ENCODE measurements around the gene WNT9B. TPM values are rescaled to one million over a fixed set of nuclear protein-coding genes. Genes with fewer than 3 reads are reported as not detected.
A peak's percentile ranks its signal among the peaks of the same experiment; 100 is the strongest.

Gene WNT9B
- polyA plus RNA-seq, 2 of the 4 experiments (the other 2 are of a cell fraction): 0.05 TPM

- no peaks in the 10 kb centered on the region for H3K9me3 ChIP-seq
- WGBS (ENCODE audit: missing lambda C conversion rate): 79% methylated on average over 5 of the region's 5 CpGs
- H3K4me1 ChIP-seq: no peaks in the 10 kb centered on the region
- ATAC-seq (peak; percentile 25 to 27; a peak in 1 of 6 replicates), FAIRE-seq (no peak), DNase-seq (ENCODE audit: low read depth in 1 of 2, low spot score in 1 of 2) (no peak)
- no peak overlapping the region for H3K4me2 ChIP-seq
- no peak overlapping the region for H3K4me3 ChIP-seq
- no peak for TF ChIP-seq RARB (CRISPR knock-in tag; IDR thresholded peaks at IDR 0.05)
- TF ChIP-seq FOSB (CRISPR knock-in tag; IDR thresholded peaks at IDR 0.05): no peak
- no peak for TF ChIP-seq PHF8 (IDR thresholded peaks at IDR 0.05; ENCODE audit: borderline replicate concordance, low read depth)
- TF ChIP-seq NPAS2 (CRISPR knock-in tag; IDR thresholded peaks at IDR 0.05; ENCODE audit: borderline replicate concordance): no peak
- no peak for TF ChIP-seq SREBF2 (IDR thresholded peaks at IDR 0.05)
- no peak for TF ChIP-seq E2F6 (IDR thresholded peaks at IDR 0.05; ENCODE audit: borderline replicate concordance, low read depth)
- TF ChIP-seq, protein P1, sequence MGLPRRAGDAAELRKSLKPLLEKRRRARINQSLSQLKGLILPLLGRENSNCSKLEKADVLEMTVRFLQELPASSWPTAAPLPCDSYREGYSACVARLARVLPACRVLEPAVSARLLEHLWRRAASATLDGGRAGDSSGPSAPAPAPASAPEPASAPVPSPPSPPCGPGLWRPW (IDR thresholded peaks at IDR 0.05): no peak
- TF ChIP-seq MAZ (IDR thresholded peaks at IDR 0.05; ENCODE audit: borderline replicate concordance, low read depth, low read length): no peak
- no peak for TF ChIP-seq MAFK (IDR thresholded peaks at IDR 0.05; ENCODE audit: partially characterized antibody)
- TF ChIP-seq NFE2L2 (conservative IDR thresholded peaks at IDR 0.05; ENCODE audit: low read length): no peak
- no peak for TF ChIP-seq FOSL2 (IDR thresholded peaks at IDR 0.05)
- TF ChIP-seq FOSL2 (CRISPR knock-in tag; IDR thresholded peaks at IDR 0.05): no peak
- TF ChIP-seq RFX5 (IDR thresholded peaks at IDR 0.05): no peak
- CTCF ChIA-PET: interaction anchor here (1.1 to 3.2 kb wide), 3 partner anchors 19 to 38 kb away, joined by 3 to 16 read pairs (median 12); no protein-coding TSS in a partner anchor
- H3K27ac ChIP-seq: no peak overlapping the region
- POLR2A ChIA-PET: no interaction called here
These were observed 47.8 kb upstream of the WNT9B start for GRCh38 chr17:46803544-46803943.

DNA sequence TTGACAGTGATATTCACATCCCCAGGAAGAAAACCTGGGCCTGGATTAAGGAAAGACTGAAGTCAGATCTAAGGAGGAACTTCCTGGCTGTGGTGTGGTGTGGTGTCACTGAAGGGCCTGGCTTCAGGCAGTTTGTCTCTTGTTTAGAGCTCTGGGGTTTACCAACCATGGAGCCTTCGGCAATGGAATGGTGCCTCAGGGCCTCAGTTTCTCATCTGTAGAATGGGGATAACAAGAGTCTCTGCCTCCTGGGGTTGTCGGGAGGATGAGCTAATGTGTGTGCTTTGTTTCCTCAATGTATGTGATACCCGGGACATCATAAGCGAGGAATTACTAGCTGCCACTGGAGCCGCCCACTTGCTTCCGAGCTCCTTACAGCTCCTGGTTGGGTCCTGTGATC, 45.6 kb upstream of the WNT9B start:
- TF ChIP-seq ZFP36 (IDR thresholded peaks at IDR 0.05; ENCODE audit: borderline replicate concordance, partially characterized antibody) (no peak), HDAC2 (IDR thresholded peaks at IDR 0.05) (no peak), SREBF2 (IDR thresholded peaks at IDR 0.05) (no peak)
- TF ChIP-seq, protein P1 (IDR thresholded peaks at IDR 0.05): no peak
- H3K4me3 ChIP-seq: no peak overlapping the region
- H3K4me1 ChIP-seq: no peaks in the 10 kb centered on the region
- H3K4me2 ChIP-seq: no peak overlapping the region
- no peak for DNase-seq (ENCODE audit: low read depth in 1 of 2, low spot score in 1 of 2)
- ChIA-PET CTCF (interaction anchor here (0.6 to 2.6 kb wide), 5 partner anchors 10 to 38 kb away, joined by 3 to 11 read pairs (median 4); no protein-coding TSS in a partner anchor), POLR2A (no interaction called here)
- H3K9me3 ChIP-seq: no peaks in the 10 kb centered on the region
- WGBS (ENCODE audit: missing lambda C conversion rate): 91% methylated on average over 6 of the region's 6 CpGs
- no peak for ATAC-seq
- H3K27ac ChIP-seq: no peak overlapping the region
- FAIRE-seq: no peak

- CTCF ChIA-PET: interaction anchor here (0.6 to 3.5 kb wide), 5 partner anchors 13 to 134 kb away, joined by 3 to 22 read pairs (median 5); no protein-coding TSS in a partner anchor
- no peak for FAIRE-seq
- no peak overlapping the region for H3K4me3 ChIP-seq
These were observed 42.2 kb upstream of the WNT9B start for GRCh38 chr17:46809110-46809571.

More at GRCh38 chr17:46809110-46809571, 42.2 kb upstream of the WNT9B start:
- ATAC-seq: peak; percentile 38 to 47; a peak in 4 of 6 replicates
- POLR2A ChIA-PET: no interaction called here
- Histone ChIP-seq H3K4me2 (no peak overlapping the region), H3K9me3 (no peaks in the 10 kb centered on the region), H3K27ac (no peak overlapping the region), H3K4me1 (0 out of 3 replicates have a peak, but pooled peaks cover 7% of the 10 kb centered on the region)
- no peak for DNase-seq (ENCODE audit: low read depth in 1 of 2, low spot score in 1 of 2)
- TF ChIP-seq NPAS2 (CRISPR knock-in tag; IDR thresholded peaks at IDR 0.05; ENCODE audit: borderline replicate concordance): no peak
- no peak for TF ChIP-seq CEBPB (IDR thresholded peaks at IDR 0.05)
- TF ChIP-seq TP53 (CRISPR knock-in tag; IDR thresholded peaks at IDR 0.05): no peak
- TF ChIP-seq, protein P2, sequence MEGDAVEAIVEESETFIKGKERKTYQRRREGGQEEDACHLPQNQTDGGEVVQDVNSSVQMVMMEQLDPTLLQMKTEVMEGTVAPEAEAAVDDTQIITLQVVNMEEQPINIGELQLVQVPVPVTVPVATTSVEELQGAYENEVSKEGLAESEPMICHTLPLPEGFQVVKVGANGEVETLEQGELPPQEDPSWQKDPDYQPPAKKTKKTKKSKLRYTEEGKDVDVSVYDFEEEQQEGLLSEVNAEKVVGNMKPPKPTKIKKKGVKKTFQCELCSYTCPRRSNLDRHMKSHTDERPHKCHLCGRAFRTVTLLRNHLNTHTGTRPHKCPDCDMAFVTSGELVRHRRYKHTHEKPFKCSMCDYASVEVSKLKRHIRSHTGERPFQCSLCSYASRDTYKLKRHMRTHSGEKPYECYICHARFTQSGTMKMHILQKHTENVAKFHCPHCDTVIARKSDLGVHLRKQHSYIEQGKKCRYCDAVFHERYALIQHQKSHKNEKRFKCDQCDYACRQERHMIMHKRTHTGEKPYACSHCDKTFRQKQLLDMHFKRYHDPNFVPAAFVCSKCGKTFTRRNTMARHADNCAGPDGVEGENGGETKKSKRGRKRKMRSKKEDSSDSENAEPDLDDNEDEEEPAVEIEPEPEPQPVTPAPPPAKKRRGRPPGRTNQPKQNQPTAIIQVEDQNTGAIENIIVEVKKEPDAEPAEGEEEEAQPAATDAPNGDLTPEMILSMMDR (IDR thresholded peaks at IDR 0.05): no peak
- no peak for TF ChIP-seq ELK1 (IDR thresholded peaks at IDR 0.05; ENCODE audit: low read depth, low read length)
- no peak for TF ChIP-seq HOXB13 (CRISPR knock-in tag; IDR thresholded peaks at IDR 0.05; ENCODE audit: low read depth)
- no peak for TF ChIP-seq ZNF302 (CRISPR knock-in tag; IDR thresholded peaks at IDR 0.05)
- no peak for TF ChIP-seq HOXB5 (CRISPR knock-in tag; IDR thresholded peaks at IDR 0.05)
- no peak for TF ChIP-seq FOSL2 (IDR thresholded peaks at IDR 0.05)
- TF ChIP-seq FOSL2 (CRISPR knock-in tag; IDR thresholded peaks at IDR 0.05): no peak
- no peak for TF ChIP-seq ZC3H11A (IDR thresholded peaks at IDR 0.05)
- TF ChIP-seq, protein P3, sequence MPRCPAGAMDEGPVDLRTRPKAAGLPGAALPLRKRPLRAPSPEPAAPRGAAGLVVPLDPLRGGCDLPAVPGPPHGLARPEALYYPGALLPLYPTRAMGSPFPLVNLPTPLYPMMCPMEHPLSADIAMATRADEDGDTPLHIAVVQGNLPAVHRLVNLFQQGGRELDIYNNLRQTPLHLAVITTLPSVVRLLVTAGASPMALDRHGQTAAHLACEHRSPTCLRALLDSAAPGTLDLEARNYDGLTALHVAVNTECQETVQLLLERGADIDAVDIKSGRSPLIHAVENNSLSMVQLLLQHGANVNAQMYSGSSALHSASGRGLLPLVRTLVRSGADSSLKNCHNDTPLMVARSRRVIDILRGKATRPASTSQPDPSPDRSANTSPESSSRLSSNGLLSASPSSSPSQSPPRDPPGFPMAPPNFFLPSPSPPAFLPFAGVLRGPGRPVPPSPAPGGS (IDR thresholded peaks at IDR 0.05): no peak
- TF ChIP-seq, protein P1 (IDR thresholded peaks at IDR 0.05): no peak
- 81% methylated on average over 8 of the region's 8 CpGs for WGBS (ENCODE audit: missing lambda C conversion rate)

Data from A549 (cell line).